ENCODE measurements around the gene TSPAN33. TPM values are rescaled to one million over a fixed set of nuclear protein-coding genes. Genes with fewer than 3 reads are reported as not detected.

TSPAN33 gene
- total and polyA plus RNA-seq, 10 of the 15 experiments (the other 5 are each of a cell fraction or from before 2014, with no cell fraction given), result 12.0 to 123 (median 86.3) TPM

DNA sequence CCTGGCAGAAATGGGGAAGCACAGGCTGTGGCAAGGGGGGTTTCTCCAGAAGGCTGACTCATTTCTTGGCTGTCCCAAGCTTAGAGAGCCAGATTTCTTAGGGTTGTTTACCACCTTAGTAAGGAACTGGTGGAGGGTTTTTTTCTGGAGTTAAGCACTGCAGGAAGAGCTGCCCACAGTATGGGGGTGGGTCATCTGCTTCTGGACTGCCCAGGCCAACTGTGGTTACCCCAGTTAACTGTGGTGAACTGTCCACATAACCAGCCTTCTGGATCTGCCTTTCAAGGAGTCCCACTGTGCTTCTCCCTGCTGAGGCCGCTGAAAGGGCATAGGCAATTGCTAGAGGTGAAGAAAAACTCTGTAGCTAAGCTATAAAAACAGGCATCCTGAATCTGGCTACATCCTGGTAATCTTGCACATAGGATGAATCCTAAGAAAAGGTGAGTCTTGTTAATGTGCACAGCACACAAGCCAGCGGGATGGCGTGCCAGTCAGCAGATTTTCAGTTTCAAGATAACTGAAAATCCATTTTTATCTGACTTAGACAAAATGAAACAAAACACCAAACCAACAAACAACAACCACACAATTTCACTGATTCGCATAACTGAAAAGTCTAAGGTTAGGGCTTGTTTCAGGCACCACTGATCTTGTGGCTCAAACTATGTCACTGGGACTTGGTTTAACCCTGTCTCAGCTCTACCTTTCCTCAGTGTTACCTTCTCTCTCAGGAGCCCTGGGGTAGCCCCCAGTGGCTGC lies 21.6 kb upstream of the TSPAN33 start (continued):
- TF ChIP-seq MXI1 (IDR thresholded peaks at IDR 0.05; ENCODE audit: low read depth, low read length) (peak; percentile 19; the same call in 1 of the 2 replicates), TBL1XR1 (IDR thresholded peaks at IDR 0.05; ENCODE audit: low read depth, low read length) (peak; percentile 94), POU2F2 (IDR thresholded peaks at IDR 0.05; ENCODE audit: borderline replicate concordance, low read depth, low read length) (peak; percentile 89), CBFB (IDR thresholded peaks at IDR 0.05; ENCODE audit: low read depth) (peak; percentile 92), ZNF384 (IDR thresholded peaks at IDR 0.05; ENCODE audit: borderline replicate concordance, low read depth, low read length) (no peak), CBX5 (IDR thresholded peaks at IDR 0.05; ENCODE audit: low read depth) (peak; percentile 93), POLR2AphosphoS2 (IDR thresholded peaks at IDR 0.05; ENCODE audit: low read depth, low read length) (no peak), SIN3A (IDR thresholded peaks at IDR 0.05; ENCODE audit: low read depth, low read length) (no peak), SRF (IDR thresholded peaks at IDR 0.05; ENCODE audit: low read depth in 2 of 2, low read length in 2 of 2) (no peak), MEF2A (IDR thresholded peaks at IDR 0.05; ENCODE audit: insufficient read depth, low read depth, low read length) (peak; percentile 99), MYB (IDR thresholded peaks at IDR 0.05; ENCODE audit: borderline replicate concordance, low read depth, low read length) (peak; percentile 87), MEF2B (IDR thresholded peaks at IDR 0.05; ENCODE audit: partially characterized antibody, poor library complexity, severe bottlenecking) (peak; percentile 83), WRNIP1 (IDR thresholded peaks at IDR 0.05; ENCODE audit: borderline replicate concordance, low read depth, low read length) (0 out of 2 replicates have a peak, but pooled peaks have one; percentile 72), ETV6 (conservative IDR thresholded peaks at IDR 0.05 in 1 of 2, IDR thresholded peaks at IDR 0.05 in 1 of 2; ENCODE audit: borderline replicate concordance in 1 of 2, low read depth in 1 of 2) (peak in 1 of 2 experiments; percentile 67; a peak in 1 of 4 replicates), TCF7 (IDR thresholded peaks at IDR 0.05; ENCODE audit: borderline replicate concordance) (peak; percentile 66; the same call in 1 of the 2 replicates), FOXM1 (IDR thresholded peaks at IDR 0.05; ENCODE audit: low read depth, low read length) (peak; percentile 100), DPF2 (IDR thresholded peaks at IDR 0.05) (peak; percentile 98), CHD1 (IDR thresholded peaks at IDR 0.05; ENCODE audit: low read depth, low read length) (no peak), NFIC (IDR thresholded peaks at IDR 0.05; ENCODE audit: low read depth, low read length) (peak; percentile 99), TARDBP (IDR thresholded peaks at IDR 0.05; ENCODE audit: borderline replicate concordance) (no peak; the same call in 1 of the 2 replicates)
- TF ChIP-seq, protein P1, sequence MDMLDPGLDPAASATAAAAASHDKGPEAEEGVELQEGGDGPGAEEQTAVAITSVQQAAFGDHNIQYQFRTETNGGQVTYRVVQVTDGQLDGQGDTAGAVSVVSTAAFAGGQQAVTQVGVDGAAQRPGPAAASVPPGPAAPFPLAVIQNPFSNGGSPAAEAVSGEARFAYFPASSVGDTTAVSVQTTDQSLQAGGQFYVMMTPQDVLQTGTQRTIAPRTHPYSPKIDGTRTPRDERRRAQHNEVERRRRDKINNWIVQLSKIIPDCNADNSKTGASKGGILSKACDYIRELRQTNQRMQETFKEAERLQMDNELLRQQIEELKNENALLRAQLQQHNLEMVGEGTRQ (IDR thresholded peaks at IDR 0.05; ENCODE audit: borderline replicate concordance, low read depth, low read length), result no peak
- TF ChIP-seq, protein P2, sequence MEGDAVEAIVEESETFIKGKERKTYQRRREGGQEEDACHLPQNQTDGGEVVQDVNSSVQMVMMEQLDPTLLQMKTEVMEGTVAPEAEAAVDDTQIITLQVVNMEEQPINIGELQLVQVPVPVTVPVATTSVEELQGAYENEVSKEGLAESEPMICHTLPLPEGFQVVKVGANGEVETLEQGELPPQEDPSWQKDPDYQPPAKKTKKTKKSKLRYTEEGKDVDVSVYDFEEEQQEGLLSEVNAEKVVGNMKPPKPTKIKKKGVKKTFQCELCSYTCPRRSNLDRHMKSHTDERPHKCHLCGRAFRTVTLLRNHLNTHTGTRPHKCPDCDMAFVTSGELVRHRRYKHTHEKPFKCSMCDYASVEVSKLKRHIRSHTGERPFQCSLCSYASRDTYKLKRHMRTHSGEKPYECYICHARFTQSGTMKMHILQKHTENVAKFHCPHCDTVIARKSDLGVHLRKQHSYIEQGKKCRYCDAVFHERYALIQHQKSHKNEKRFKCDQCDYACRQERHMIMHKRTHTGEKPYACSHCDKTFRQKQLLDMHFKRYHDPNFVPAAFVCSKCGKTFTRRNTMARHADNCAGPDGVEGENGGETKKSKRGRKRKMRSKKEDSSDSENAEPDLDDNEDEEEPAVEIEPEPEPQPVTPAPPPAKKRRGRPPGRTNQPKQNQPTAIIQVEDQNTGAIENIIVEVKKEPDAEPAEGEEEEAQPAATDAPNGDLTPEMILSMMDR (IDR thresholded peaks at IDR 0.05 in 2 of 3, conservative IDR thresholded peaks at IDR 0.05 in 1 of 3; ENCODE audit: control insufficient read depth in 2 of 3, extremely low read depth in 1 of 3, insufficient read depth in 1 of 3, low read depth in 3 of 3, low read length in 3 of 3), result no peak
- TF ChIP-seq, protein P3, sequence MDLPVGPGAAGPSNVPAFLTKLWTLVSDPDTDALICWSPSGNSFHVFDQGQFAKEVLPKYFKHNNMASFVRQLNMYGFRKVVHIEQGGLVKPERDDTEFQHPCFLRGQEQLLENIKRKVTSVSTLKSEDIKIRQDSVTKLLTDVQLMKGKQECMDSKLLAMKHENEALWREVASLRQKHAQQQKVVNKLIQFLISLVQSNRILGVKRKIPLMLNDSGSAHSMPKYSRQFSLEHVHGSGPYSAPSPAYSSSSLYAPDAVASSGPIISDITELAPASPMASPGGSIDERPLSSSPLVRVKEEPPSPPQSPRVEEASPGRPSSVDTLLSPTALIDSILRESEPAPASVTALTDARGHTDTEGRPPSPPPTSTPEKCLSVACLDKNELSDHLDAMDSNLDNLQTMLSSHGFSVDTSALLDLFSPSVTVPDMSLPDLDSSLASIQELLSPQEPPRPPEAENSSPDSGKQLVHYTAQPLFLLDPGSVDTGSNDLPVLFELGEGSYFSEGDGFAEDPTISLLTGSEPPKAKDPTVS (IDR thresholded peaks at IDR 0.05; ENCODE audit: low read depth, low read length), result no peak
- TF ChIP-seq, protein P4, sequence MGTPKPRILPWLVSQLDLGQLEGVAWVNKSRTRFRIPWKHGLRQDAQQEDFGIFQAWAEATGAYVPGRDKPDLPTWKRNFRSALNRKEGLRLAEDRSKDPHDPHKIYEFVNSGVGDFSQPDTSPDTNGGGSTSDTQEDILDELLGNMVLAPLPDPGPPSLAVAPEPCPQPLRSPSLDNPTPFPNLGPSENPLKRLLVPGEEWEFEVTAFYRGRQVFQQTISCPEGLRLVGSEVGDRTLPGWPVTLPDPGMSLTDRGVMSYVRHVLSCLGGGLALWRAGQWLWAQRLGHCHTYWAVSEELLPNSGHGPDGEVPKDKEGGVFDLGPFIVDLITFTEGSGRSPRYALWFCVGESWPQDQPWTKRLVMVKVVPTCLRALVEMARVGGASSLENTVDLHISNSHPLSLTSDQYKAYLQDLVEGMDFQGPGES (IDR thresholded peaks at IDR 0.05), result no peak

Data from GM12878 (cell line).